Left lung (tissue), 10 donors: ENCODE data around the gene FAM221B. TPM values are rescaled to one million over a fixed set of nuclear protein-coding genes. Genes with fewer than 3 reads are reported as not detected.

Source experiments
- ATAC-seq: fragments of 200-7000 bp; cut with Tn5 transposase; one replicate; pipeline ENCODE4 v1.9.1; 2020; ENCODE audit warnings: moderate library complexity
- DNase-seq, 4 donors: peaks; one replicate each; pipeline ENCODE4 v3.0.0-alpha.2; 2013 to 2020
- H3K27ac ChIP-seq, 2 donors: fragments of 200-600 bp; sonication (generic) in 1 of 2; one replicate each; pipeline versions ENCODE4 v1.5.0 to v1.8.0; 2020 to 2021
- H3K27me3 ChIP-seq, 2 donors: fragments of 200-600 bp; sonication (generic) in 1 of 2; one replicate each; pipeline versions ENCODE4 v1.5.0 to v1.8.0; 2020 to 2021
- H3K36me3 ChIP-seq, 2 donors: fragments of 200-600 bp; sonication (generic) in 1 of 2; one replicate each; pipeline versions ENCODE4 v1.5.0 to v1.8.0; 2020 to 2021
- H3K4me1 ChIP-seq, 2 donors: fragments of 200-600 bp; one replicate each; pipeline ENCODE4 v1.8.0; 2021
- H3K4me3 ChIP-seq, 2 donors: fragments of 200-600 bp; sonication (generic) in 1 of 2; one replicate each; pipeline versions ENCODE4 v1.5.0 to v1.8.0; 2020 to 2021; ENCODE audit warnings: mild to moderate bottlenecking in 1 of 2
- H3K9me3 ChIP-seq, 2 donors: fragments of 200-600 bp; sonication (generic) in 1 of 2; one replicate each; pipeline versions ENCODE4 v1.5.0 to v1.8.0; 2020 to 2021
- intact Hi-C, 2 donors: fragments of 100-400 bp; cut with DNase I; formaldehyde crosslinking; loops; one replicate each; pipeline versions ENCODE4 v1.11.2 to v1.14.2; 2022
- polyA plus RNA-seq, 6 donors: library from polyadenylated mRNA; unstranded; fragments of 120-200 nt; gene quantifications; one replicate each; pipeline ENCODE4 v1.2.1, GENCODE V29; 2013; ENCODE audit not compliant: insufficient read length in 6 of 6
- total RNA-seq, 2 donors: library from RNA; stranded (reverse); fragmentation: NEBNext Ultra II Directional; extraction: Animal tissue kit (Norgen Biotek cat#: 25700); gene quantifications; one replicate each; pipeline ENCODE4 v1.2.1, GENCODE V29; 2021
- TF ChIP-seq, protein P1 (sequence below), 2 donors: fragments of 200-600 bp; sonication (generic) in 1 of 2; IDR thresholded peaks; one replicate each; pipeline versions ENCODE4 v1.5.0 to v1.8.0; 2021; ENCODE audit warnings: antibody characterized with exemption in 2 of 2
- donor health status: DM: no; HTN: yes; CAD: no.
- donor health status: DM: no; HTN: no; CAD: no.

The FAM221B gene
- total and polyA plus RNA-seq, 8 donors: 0.24 to 0.90 (median 0.39) TPM; not detected in 2

DNA sequence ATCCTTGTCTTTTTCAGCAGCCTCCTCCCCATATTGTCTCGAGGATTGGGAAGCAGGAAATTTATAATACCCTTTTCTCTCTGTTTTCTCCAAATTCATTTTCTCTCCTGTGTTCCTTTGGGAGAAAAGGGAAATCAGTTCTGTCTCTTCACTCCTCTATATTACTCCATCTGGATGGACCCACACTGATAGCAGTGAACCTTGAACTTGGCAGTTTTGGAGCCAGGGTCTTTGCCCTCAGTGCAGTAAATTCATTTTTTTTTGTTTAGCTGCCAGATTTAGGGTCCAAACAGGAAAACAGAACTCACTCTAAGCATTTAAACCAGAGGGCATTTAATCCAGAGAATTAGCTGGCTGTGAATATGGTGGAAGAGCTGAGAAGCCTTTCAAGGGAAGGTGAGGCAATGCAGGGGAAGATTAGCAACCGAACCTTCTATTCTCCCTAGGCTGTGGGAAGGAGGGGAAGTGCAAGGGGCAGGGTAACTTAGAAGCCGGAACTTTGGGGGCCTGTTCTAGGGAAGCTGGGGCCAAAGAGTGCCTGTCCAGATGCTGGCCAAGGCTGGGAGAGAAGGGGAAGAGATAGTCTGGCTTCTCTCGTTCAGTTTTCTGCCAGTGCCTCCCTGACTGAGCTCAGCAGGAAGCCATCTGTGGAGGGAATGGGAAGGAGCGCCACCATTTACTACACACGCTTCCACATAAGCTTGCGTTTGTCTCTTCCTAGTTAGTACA is 53.5 kb downstream of the FAM221B start:
- H3K9me3 ChIP-seq: no peaks in the 10 kb centered on the region
- DNase-seq: no peak
- H3K27ac ChIP-seq: peak overlapping the region in 1 of 2 donors; percentile 43
- H3K4me1 ChIP-seq: peaks cover 14 to 26% of the 10 kb centered on the region in 2 donors
- H3K4me3 ChIP-seq: no peak overlapping the region
- TF ChIP-seq, protein P1, sequence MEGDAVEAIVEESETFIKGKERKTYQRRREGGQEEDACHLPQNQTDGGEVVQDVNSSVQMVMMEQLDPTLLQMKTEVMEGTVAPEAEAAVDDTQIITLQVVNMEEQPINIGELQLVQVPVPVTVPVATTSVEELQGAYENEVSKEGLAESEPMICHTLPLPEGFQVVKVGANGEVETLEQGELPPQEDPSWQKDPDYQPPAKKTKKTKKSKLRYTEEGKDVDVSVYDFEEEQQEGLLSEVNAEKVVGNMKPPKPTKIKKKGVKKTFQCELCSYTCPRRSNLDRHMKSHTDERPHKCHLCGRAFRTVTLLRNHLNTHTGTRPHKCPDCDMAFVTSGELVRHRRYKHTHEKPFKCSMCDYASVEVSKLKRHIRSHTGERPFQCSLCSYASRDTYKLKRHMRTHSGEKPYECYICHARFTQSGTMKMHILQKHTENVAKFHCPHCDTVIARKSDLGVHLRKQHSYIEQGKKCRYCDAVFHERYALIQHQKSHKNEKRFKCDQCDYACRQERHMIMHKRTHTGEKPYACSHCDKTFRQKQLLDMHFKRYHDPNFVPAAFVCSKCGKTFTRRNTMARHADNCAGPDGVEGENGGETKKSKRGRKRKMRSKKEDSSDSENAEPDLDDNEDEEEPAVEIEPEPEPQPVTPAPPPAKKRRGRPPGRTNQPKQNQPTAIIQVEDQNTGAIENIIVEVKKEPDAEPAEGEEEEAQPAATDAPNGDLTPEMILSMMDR (IDR thresholded peaks at IDR 0.05): no peak
- H3K36me3 ChIP-seq: no peaks in the 10 kb centered on the region
- intact Hi-C loops: no loop called here
- ATAC-seq: peak; percentile 32
- H3K27me3 ChIP-seq: no peaks in the 10 kb centered on the region

DNA sequence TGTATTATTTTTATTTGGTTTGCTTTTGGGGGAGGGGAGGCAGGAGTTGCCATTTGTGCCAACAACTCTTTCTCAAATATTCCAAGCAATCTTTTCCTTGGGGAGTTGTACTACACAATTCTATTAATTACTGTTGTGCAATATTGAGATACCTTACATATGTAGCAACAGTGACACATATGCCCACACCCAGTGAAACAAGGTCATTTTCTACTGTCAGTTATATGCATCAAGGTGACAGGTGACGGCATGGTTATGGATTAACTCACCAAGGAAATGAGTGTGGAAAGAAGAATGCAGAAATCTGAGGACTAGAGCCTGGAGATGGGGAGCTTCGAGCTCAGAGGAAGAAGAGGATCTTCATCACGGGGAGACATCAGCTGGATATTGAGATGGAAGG is 56.6 kb downstream of the FAM221B start:
- no peaks in the 10 kb centered on the region for H3K36me3 ChIP-seq
- H3K4me1 ChIP-seq: peaks cover 14 to 26% of the 10 kb centered on the region in 2 donors
- H3K4me3 ChIP-seq: no peak overlapping the region
- no peaks in the 10 kb centered on the region for H3K27me3 ChIP-seq
- H3K27ac ChIP-seq: no peak overlapping the region
- intact Hi-C loops: no loop called here
- DNase-seq (no peak), ATAC-seq (peak; percentile 45)
- TF ChIP-seq, protein P1 (IDR thresholded peaks at IDR 0.05): no peak
- no peaks in the 10 kb centered on the region for H3K9me3 ChIP-seq

DNA sequence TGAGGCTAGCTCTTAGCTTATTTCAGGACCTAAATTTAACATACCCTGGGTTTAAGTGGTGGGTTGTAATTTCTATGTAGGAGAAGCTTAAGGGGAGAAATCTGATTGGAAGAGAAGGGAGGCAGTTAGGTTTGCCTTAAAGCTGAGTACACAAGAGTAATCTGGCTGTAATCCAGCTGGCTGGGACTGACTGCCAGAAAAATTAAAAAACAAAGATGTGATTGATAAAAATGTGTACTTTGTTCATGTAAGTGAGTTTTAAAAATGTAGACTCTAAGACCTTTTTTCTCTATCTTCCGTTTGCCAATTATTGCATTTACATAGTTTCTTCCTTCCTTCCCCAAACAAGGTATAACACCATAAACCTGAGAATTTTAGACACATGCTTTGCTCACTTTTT is 57.0 kb downstream of the FAM221B start:
- peaks cover 14 to 26% of the 10 kb centered on the region in 2 donors for H3K4me1 ChIP-seq
- ATAC-seq (peak; percentile 45), DNase-seq (peak in 1 of 4 donors; percentile 85)
- intact Hi-C loops: no loop called here
- no peaks in the 10 kb centered on the region for H3K36me3 ChIP-seq
- H3K27me3 ChIP-seq: no peaks in the 10 kb centered on the region
- no peaks in the 10 kb centered on the region for H3K9me3 ChIP-seq
- peak overlapping the region in 1 of 2 donors; percentile 35 for H3K27ac ChIP-seq
- no peak overlapping the region for H3K4me3 ChIP-seq
- TF ChIP-seq, protein P1 (IDR thresholded peaks at IDR 0.05): no peak

DNA sequence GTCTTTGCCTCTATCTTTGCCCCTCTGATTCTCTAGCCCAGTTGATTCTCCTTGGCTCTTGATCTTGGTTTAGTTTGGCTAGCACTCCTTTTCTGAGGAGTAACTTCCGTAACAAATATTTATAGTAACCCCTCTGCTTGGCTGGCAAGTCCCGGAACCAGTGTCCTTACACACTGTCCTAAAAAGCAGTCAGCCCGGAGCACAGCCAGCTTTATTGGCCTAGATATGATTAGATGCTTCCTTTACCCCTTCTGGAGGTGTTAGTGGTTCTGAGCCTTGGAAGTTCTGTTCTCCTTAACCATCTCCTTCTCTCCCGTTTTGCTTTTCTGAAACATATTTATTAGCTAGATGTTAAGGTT is 57.5 kb downstream of the FAM221B start:
- intact Hi-C loops: no loop called here
- Histone ChIP-seq H3K4me3 (no peak overlapping the region), H3K36me3 (no peaks in the 10 kb centered on the region), H3K27me3 (no peaks in the 10 kb centered on the region), H3K27ac (peak overlapping the region; percentile 31 to 35), H3K9me3 (no peaks in the 10 kb centered on the region), H3K4me1 (peaks cover 14 to 26% of the 10 kb centered on the region in 2 donors)
- peak; percentile 75 for ATAC-seq
- TF ChIP-seq, protein P1 (IDR thresholded peaks at IDR 0.05): no peak
- DNase-seq: no peak

DNA sequence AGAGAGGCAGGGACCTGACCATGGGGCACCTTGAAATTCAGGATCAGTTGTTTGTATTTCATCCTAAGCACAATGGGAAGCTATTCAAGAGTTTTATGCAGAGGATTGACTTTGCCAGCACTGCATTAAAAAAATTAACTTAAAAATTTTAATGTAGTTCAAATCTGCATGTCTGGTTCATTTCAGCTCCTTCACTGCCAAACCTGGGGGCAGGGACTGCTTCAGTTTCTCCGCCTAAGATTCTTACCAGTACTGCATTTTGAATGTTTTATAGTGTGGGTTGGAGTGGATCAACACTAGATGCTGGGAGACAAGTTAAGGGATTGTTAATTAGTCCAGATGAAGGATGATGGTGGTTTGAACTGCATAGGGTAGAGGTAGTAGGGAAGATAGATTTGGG is 58.8 kb downstream of the FAM221B start:
- peaks cover 14 to 19% of the 10 kb centered on the region in 2 donors for H3K4me1 ChIP-seq
- intact Hi-C loops: no loop called here
- no peak for DNase-seq
- ATAC-seq: no peak
- no peak overlapping the region for H3K27ac ChIP-seq
- H3K36me3 ChIP-seq: no peaks in the 10 kb centered on the region
- no peaks in the 10 kb centered on the region for H3K9me3 ChIP-seq
- no peaks in the 10 kb centered on the region for H3K27me3 ChIP-seq
- H3K4me3 ChIP-seq: no peak overlapping the region
- TF ChIP-seq, protein P1 (IDR thresholded peaks at IDR 0.05): no peak
